HepG2 (cell line): ENCODE results near the gene POC1B. TPM values are rescaled to one million over a fixed set of nuclear protein-coding genes. Genes with fewer than 3 reads are reported as not detected.
A peak's percentile ranks its signal among the peaks of the same experiment; 100 is the strongest.

Experiments used
- ATF7-NPFF ChIP-seq: sonication (generic); formaldehyde crosslinking; IDR thresholded peaks from 2 replicates; pipeline ENCODE4 v1.8.1; 2023; ENCODE audit warnings: mild to moderate bottlenecking, low read depth, missing genetic modification reagents, moderate library complexity
- EEA1 ChIP-seq: sonication (generic); formaldehyde crosslinking; IDR thresholded peaks from 2 replicates; pipeline ENCODE4 v1.5.1; 2020; ENCODE audit warnings: mild to moderate bottlenecking, missing genetic modification reagents, borderline replicate concordance
- HHEX ChIP-seq: IDR thresholded peaks from 2 replicates; pipeline ENCODE4 v1.6.1; 2016; ENCODE audit warnings: control low read depth
- IKZF4 ChIP-seq: sonication (generic); formaldehyde crosslinking; IDR thresholded peaks from 2 replicates; pipeline ENCODE4 v1.5.1; 2020; ENCODE audit warnings: borderline replicate concordance, mild to moderate bottlenecking, low read depth, missing genetic modification reagents; ENCODE audit errors: not compliant biosample characterization
- IRX3 ChIP-seq: sonication (generic); formaldehyde crosslinking; IDR thresholded peaks from 2 replicates; pipeline ENCODE4 v1.8.1; 2023; ENCODE audit warnings: mild to moderate bottlenecking, low read depth, missing genetic modification reagents, borderline replicate concordance
- JARID2 ChIP-seq: sonication (generic); formaldehyde crosslinking; IDR thresholded peaks from 2 replicates; pipeline ENCODE4 v1.8.1; 2023; ENCODE audit warnings: missing genetic modification reagents, inconsistent platforms; ENCODE audit not compliant: insufficient replicate concordance
- MYNN ChIP-seq: sonication (generic); formaldehyde crosslinking; IDR thresholded peaks from 2 replicates; pipeline ENCODE4 v1.4.0; 2020; ENCODE audit warnings: mild to moderate bottlenecking, low read depth, missing genetic modification reagents
- TCF7L2 ChIP-seq: IDR thresholded peaks from 2 replicates; pipeline ENCODE4 v1.6.1; 2011; ENCODE audit warnings: mild to moderate bottlenecking, low read depth, low read length, moderate library complexity
- ZNF20 ChIP-seq: sonication (generic); formaldehyde crosslinking; IDR thresholded peaks from 2 replicates; pipeline ENCODE4 v1.4.0; 2020; ENCODE audit warnings: mild to moderate bottlenecking, moderate library complexity, missing genetic modification reagents
- ZNF317 ChIP-seq: sonication (generic); formaldehyde crosslinking; IDR thresholded peaks from 2 replicates; pipeline ENCODE4 v1.5.0; 2020; ENCODE audit warnings: mild to moderate bottlenecking, missing genetic modification reagents
- polyA plus RNA-seq, 8 experiments: library from polyadenylated mRNA; depleted of rRNA in 3 of 8; stranded (reverse) in 7 of 8; unstranded in 1 of 8; fragments of >200 nt; fragmentation: Illumina TruSeq in 4 of 8; extraction: Trizol in 4 of 8; gene quantifications; 2 replicates each; pipeline versions ENCODE4 v1.2.1 to v1.2.3, GENCODE V29; 2011 to 2016; ENCODE audit warnings: low read depth in 4 of 8, missing spikeins in 1 of 8, mixed read lengths in 1 of 8; ENCODE audit not compliant: insufficient read depth in 1 of 8
- total RNA-seq, 5 experiments: library from RNA; depleted of rRNA; stranded (reverse); fragments of >200 nt; fragmentation: Illumina TruSeq; extraction: Trizol; gene quantifications; 2 replicates each; pipeline ENCODE4 v1.2.3, GENCODE V29; 2016; ENCODE audit warnings: low read depth in 1 of 5
- TF ChIP-seq, protein P1 (sequence below): sonication (generic); formaldehyde crosslinking; conservative IDR thresholded peaks from 2 replicates; pipeline ENCODE4 v1.8.0; 2022; ENCODE audit warnings: missing genetic modification reagents
- TF ChIP-seq, protein P2 (sequence below): sonication (generic); formaldehyde crosslinking; IDR thresholded peaks from 2 replicates; pipeline ENCODE4 v1.4.0; 2020; ENCODE audit warnings: mild to moderate bottlenecking, missing genetic modification reagents
- TF ChIP-seq, protein P3 (sequence below): sonication (generic); formaldehyde crosslinking; IDR thresholded peaks from 2 replicates; pipeline ENCODE4 v1.4.0; 2020; ENCODE audit warnings: missing genetic modification reagents, borderline replicate concordance
- TF ChIP-seq, protein P4 (sequence below): sonication (generic); formaldehyde crosslinking; IDR thresholded peaks from 2 replicates; pipeline ENCODE4 v1.5.0; 2020; ENCODE audit warnings: mild to moderate bottlenecking, missing genetic modification reagents
- TF ChIP-seq, protein P5 (sequence below): sonication (generic); formaldehyde crosslinking; IDR thresholded peaks from 2 replicates; pipeline ENCODE4 v1.8.1; 2023; ENCODE audit warnings: mild to moderate bottlenecking, inconsistent platforms, moderate library complexity, missing genetic modification reagents, borderline replicate concordance

Gene POC1B
- total and polyA plus RNA-seq, 2 of the 13 experiments (the other 11 are each of a cell fraction or from before 2014, with no cell fraction given): 9.3 to 11.0 TPM

DNA sequence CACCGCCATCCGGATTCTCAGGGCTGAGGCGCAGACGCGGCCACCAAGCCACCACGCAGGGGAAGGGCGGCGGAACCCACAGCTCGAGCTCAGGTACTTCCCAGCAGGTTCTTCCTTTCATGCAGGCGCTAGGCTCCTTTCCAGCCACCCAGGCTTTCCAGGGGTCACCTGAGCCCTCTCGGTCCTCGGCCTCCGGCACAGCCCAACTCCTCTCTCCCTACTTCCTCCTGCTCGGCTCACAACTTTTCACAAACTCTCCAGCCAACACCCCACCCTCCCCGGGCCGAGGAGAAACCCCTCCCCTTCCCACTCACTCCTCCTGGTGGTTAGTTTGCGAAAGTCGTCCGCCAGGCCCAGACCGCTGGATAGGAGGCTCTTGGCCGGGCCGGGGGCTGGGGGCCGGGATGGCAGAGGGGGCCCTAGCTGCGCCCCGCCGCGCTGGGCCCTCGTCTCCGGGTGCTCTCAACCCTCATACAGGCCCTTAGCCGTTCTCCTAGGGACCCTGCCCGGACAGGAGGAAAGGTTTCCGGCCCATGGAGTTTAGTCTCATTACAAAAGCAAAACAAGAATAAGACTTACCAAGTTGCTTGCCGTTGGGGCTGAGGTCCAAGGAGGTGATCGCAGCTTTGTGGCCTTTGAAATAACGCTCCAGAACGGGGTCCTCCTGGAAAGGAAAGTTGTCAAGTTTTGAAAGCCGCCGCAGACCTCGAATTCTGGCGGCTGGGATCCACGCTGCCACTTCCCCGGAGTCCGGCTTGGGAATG is 1.1 kb downstream of the POC1B start, which contains the start of gene GALNT4 (continued):
- TF ChIP-seq, protein P1, sequence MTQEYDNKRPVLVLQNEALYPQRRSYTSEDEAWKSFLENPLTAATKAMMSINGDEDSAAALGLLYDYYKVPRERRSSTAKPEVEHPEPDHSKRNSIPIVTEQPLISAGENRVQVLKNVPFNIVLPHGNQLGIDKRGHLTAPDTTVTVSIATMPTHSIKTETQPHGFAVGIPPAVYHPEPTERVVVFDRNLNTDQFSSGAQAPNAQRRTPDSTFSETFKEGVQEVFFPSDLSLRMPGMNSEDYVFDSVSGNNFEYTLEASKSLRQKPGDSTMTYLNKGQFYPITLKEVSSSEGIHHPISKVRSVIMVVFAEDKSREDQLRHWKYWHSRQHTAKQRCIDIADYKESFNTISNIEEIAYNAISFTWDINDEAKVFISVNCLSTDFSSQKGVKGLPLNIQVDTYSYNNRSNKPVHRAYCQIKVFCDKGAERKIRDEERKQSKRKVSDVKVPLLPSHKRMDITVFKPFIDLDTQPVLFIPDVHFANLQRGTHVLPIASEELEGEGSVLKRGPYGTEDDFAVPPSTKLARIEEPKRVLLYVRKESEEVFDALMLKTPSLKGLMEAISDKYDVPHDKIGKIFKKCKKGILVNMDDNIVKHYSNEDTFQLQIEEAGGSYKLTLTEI (CRISPR knock-in tag): no peak
- TF ChIP-seq, protein P2, sequence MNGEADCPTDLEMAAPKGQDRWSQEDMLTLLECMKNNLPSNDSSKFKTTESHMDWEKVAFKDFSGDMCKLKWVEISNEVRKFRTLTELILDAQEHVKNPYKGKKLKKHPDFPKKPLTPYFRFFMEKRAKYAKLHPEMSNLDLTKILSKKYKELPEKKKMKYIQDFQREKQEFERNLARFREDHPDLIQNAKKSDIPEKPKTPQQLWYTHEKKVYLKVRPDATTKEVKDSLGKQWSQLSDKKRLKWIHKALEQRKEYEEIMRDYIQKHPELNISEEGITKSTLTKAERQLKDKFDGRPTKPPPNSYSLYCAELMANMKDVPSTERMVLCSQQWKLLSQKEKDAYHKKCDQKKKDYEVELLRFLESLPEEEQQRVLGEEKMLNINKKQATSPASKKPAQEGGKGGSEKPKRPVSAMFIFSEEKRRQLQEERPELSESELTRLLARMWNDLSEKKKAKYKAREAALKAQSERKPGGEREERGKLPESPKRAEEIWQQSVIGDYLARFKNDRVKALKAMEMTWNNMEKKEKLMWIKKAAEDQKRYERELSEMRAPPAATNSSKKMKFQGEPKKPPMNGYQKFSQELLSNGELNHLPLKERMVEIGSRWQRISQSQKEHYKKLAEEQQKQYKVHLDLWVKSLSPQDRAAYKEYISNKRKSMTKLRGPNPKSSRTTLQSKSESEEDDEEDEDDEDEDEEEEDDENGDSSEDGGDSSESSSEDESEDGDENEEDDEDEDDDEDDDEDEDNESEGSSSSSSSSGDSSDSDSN (CRISPR knock-in tag): peak; percentile 65; the same call in 1 of the 2 replicates
- no peak for TF ChIP-seq IKZF4
- TF ChIP-seq, protein P3, sequence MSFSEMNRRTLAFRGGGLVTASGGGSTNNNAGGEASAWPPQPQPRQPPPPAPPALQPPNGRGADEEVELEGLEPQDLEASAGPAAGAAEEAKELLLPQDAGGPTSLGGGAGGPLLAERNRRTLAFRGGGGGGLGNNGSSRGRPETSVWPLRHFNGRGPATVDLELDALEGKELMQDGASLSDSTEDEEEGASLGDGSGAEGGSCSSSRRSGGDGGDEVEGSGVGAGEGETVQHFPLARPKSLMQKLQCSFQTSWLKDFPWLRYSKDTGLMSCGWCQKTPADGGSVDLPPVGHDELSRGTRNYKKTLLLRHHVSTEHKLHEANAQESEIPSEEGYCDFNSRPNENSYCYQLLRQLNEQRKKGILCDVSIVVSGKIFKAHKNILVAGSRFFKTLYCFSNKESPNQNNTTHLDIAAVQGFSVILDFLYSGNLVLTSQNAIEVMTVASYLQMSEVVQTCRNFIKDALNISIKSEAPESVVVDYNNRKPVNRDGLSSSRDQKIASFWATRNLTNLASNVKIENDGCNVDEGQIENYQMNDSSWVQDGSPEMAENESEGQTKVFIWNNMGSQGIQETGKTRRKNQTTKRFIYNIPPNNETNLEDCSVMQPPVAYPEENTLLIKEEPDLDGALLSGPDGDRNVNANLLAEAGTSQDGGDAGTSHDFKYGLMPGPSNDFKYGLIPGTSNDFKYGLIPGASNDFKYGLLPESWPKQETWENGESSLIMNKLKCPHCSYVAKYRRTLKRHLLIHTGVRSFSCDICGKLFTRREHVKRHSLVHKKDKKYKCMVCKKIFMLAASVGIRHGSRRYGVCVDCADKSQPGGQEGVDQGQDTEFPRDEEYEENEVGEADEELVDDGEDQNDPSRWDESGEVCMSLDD (CRISPR knock-in tag): no peak
- peak; percentile 50; the same call in 1 of the 2 replicates for TF ChIP-seq MYNN (CRISPR knock-in tag)
- TF ChIP-seq, protein P4, sequence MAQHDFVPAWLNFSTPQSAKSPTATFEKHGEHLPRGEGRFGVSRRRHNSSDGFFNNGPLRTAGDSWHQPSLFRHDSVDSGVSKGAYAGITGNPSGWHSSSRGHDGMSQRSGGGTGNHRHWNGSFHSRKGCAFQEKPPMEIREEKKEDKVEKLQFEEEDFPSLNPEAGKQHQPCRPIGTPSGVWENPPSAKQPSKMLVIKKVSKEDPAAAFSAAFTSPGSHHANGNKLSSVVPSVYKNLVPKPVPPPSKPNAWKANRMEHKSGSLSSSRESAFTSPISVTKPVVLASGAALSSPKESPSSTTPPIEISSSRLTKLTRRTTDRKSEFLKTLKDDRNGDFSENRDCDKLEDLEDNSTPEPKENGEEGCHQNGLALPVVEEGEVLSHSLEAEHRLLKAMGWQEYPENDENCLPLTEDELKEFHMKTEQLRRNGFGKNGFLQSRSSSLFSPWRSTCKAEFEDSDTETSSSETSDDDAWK (CRISPR knock-in tag): no peak
- TF ChIP-seq ZNF317 (CRISPR knock-in tag): peak; percentile 67
- no peak for TF ChIP-seq TCF7L2
- TF ChIP-seq, protein P5, sequence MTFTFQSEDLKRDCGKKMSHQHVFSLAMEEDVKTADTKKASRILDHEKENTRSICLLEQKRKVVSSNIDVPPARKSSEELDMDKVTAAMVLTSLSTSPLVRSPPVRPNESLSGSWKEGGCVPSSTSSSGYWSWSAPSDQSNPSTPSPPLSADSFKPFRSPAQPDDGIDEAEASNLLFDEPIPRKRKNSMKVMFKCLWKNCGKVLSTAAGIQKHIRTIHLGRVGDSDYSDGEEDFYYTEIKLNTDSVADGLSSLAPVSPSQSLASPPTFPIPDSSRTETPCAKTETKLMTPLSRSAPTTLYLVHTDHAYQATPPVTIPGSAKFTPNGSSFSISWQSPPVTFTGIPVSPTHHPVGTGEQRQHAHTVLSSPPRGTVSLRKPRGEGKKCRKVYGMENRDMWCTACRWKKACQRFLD: no peak
- no peak for TF ChIP-seq JARID2 (CRISPR knock-in tag)
- TF ChIP-seq EEA1 (CRISPR knock-in tag): no peak
- no peak for TF ChIP-seq HHEX (CRISPR knock-in tag)
- no peak for TF ChIP-seq ATF7-NPFF (CRISPR knock-in tag)
- TF ChIP-seq ZNF20 (CRISPR knock-in tag): no peak; the same call in 1 of the 2 replicates
- no peak for TF ChIP-seq IRX3 (CRISPR knock-in tag)
